Activated CD8-positive, alpha-beta T cell treated with anti-CD3 and anti-CD28 coated beads, Interleukin-2, amount 10 ng/mL, durations not matched to agents 7 days and 5 days (primary cell): ENCODE results near the gene RBM8A. TPM values are rescaled to one million over a fixed set of nuclear protein-coding genes. Genes with fewer than 3 reads are reported as not detected.

Experiments
- ATAC-seq: fragments of 150-1000 bp; cut with Tn5 transposase; one replicate; pipeline ENCODE4 v1.10.0; 2021; ENCODE audit warnings: moderate library complexity
- CTCF ChIA-PET: fragments of 350-600 bp; sonication (Branson Sonifier 250); formaldehyde crosslinking; loops from one replicate; lab custom pipeline; 2021; ENCODE audit warnings: antibody characterized with exemption; lab: Charles Lee
- POLR2A ChIA-PET: fragments of 350-600 bp; sonication (Branson Sonifier 250); formaldehyde crosslinking; loops from one replicate; lab custom pipeline; 2021; ENCODE audit warnings: antibody characterized with exemption; lab: Charles Lee
- DNase-seq: peaks from one replicate; pipeline ENCODE4 v3.0.0-alpha.2; 2020
- H3K27ac Mint-ChIP-seq: one replicate; pipeline ENCODE4 v1.8.0; 2021; ENCODE audit warnings: mild to moderate bottlenecking, mixed read lengths
- H3K27me3 Mint-ChIP-seq: one replicate; pipeline ENCODE4 v1.8.0; 2021; ENCODE audit warnings: low read depth, mixed read lengths
- H3K36me3 Mint-ChIP-seq: one replicate; pipeline ENCODE4 v1.8.0; 2021; ENCODE audit warnings: low read depth, mixed read lengths
- H3K4me1 Mint-ChIP-seq: one replicate; pipeline ENCODE4 v1.8.0; 2021; ENCODE audit warnings: low read depth, mixed read lengths
- H3K4me3 Mint-ChIP-seq: one replicate; pipeline ENCODE4 v1.8.0; 2021; ENCODE audit warnings: mild to moderate bottlenecking, mixed read lengths
- H3K9me3 Mint-ChIP-seq: one replicate; pipeline ENCODE4 v1.8.0; 2022; ENCODE audit warnings: mixed read lengths; ENCODE audit not compliant: insufficient read depth
- total RNA-seq, 2 experiments: library from RNA; stranded (reverse); gene quantifications; one replicate each; pipeline ENCODE4 v1.2.3, GENCODE V29; 2021

RBM8A gene
- total RNA-seq, 2 experiments from 2014 or later, result 202 to 204 TPM

DNA sequence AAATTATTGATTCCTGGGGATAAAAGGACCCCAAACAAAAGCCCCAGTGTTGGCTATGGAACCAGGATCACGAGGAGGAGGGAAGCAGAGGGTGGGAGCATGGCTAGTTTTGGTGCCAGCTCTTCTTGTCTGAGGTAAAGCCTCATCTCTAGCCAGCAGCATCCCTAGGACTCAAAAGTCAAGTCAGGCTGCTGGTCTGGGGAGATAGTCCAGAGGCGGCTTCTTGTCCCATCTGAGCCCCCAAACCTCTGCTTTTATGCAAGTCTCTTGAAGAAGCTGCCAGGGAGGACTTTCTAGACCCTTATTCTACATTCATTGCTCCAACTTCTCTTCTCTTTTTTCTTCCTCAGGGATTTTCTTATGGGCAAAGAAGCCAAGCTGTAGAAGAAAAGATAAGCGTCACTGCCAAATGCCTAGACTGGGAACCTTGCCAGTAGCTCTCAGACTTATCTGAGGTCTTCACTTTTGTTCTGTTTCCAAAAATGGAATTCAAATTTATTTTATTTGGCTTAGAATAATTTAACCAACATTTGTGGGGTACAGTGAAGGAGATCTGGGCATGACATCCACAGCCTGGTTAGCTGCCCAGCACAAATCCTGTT is 34.7 kb downstream of the RBM8A start:
- ATAC-seq (no peak), DNase-seq (no peak)
- ChIA-PET CTCF (interaction anchor here (0.7 to 4.7 kb wide), 29 partner anchors 9 to 139 kb away, joined by 3 to 41 read pairs (median 6); partner anchors contain the start of genes ANKRD34A, ITGA10, LIX1L and NUDT17), POLR2A (no interaction called here)
- no peaks in the 10 kb centered on the region for H3K9me3 Mint-ChIP-seq
- no peak overlapping the region for H3K4me3 Mint-ChIP-seq
- H3K4me1 Mint-ChIP-seq, result no peaks in the 10 kb centered on the region
- no peaks in the 10 kb centered on the region for H3K27me3 Mint-ChIP-seq
- H3K36me3 Mint-ChIP-seq, result no peaks in the 10 kb centered on the region
- H3K27ac Mint-ChIP-seq, result no peak overlapping the region

DNA sequence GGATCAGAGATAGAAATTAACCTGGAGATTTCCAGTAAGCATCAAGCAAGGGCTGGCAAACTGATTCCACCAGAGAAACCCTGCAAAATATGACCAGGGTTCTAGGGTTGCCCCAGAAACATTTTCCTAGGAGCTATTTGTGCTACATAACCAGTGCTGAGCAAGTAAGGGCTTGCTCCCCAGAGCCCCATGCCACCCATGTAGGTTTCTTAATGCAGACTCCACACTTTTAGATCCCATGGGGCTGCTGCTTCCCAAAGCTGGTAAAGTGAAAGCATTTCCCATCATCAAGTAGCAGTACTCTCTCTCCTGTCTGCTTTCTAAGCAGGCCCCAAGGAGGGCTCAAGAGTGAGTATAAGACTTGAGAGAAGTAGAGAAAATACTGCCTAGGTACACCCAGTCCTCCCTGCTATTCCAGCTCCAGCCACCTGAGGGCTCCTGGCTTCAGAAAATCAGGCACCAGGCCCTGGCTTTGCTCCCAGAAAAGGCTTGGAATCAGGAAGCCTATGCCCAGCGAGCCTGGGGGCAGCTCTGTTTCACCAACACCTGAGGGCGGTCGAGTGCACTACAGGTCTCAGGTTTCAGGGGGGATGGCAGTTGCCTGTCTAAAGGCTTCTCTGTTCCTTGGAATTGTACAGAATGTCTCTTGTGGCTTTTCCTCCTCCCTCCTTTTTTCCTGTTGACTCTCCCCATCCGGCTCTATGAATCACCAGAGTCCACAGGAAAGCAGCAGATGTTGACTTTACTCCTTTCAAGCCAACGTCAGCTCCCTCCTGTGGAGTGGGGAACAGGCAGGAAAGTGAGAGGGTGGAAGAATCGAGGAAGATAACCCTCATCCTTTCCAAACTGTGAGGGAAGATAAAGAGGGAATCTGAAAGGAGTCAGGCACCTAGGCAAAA is 35.4 kb downstream of the RBM8A start:
- POLR2A ChIA-PET, result interaction anchor here (0.9 to 1.2 kb wide), 2 partner anchors 19 to 32 kb away, joined by 3 read pairs; no protein-coding TSS in a partner anchor
- Mint-ChIP-seq H3K36me3 (no peaks in the 10 kb centered on the region), H3K9me3 (no peaks in the 10 kb centered on the region), H3K4me3 (no peak overlapping the region), H3K4me1 (peaks cover 1% of the 10 kb centered on the region), H3K27ac (peak overlapping the region; percentile 40), H3K27me3 (no peaks in the 10 kb centered on the region)
- peak; percentile 78 for ATAC-seq
- peak; percentile 62 for DNase-seq
- CTCF ChIA-PET, result interaction anchor here (0.8 to 4.7 kb wide), 33 partner anchors 8 to 140 kb away, joined by 3 to 41 read pairs (median 6); partner anchors contain the start of genes ANKRD34A, ITGA10, LIX1L and NUDT17

DNA sequence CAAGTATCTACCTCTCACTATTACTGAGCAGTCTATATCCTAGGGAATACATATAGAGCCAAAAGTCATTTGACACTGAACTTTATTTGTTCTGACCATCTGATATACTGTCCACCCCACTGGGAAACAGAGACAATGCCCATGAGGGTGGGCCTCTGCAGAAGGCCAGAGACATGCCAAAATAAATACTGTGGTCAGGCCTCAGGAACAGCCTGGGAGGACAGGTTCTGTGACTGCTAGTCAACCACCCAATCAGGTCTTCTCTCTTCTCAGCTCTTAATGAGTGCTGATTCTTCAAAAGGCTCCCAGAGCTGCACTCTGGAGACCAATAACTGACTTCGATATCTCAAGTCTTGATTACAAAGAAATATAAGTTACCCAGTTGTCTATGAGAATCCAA is 36.1 kb downstream of the RBM8A start:
- Mint-ChIP-seq H3K36me3 (no peaks in the 10 kb centered on the region), H3K4me3 (no peak overlapping the region), H3K27me3 (no peaks in the 10 kb centered on the region), H3K9me3 (no peaks in the 10 kb centered on the region), H3K27ac (no peak overlapping the region), H3K4me1 (peaks cover 5% of the 10 kb centered on the region)
- ChIA-PET POLR2A (interaction anchor here (0.9 to 1.2 kb wide), 2 partner anchors 20 to 32 kb away, joined by 3 read pairs; no protein-coding TSS in a partner anchor), CTCF (interaction anchor here (0.8 to 4.7 kb wide), 24 partner anchors 8 to 126 kb away, joined by 3 to 41 read pairs (median 8); partner anchors contain the start of genes ANKRD34A, ITGA10, LIX1L and NUDT17)
- no peak for DNase-seq
- ATAC-seq, result no peak

DNA sequence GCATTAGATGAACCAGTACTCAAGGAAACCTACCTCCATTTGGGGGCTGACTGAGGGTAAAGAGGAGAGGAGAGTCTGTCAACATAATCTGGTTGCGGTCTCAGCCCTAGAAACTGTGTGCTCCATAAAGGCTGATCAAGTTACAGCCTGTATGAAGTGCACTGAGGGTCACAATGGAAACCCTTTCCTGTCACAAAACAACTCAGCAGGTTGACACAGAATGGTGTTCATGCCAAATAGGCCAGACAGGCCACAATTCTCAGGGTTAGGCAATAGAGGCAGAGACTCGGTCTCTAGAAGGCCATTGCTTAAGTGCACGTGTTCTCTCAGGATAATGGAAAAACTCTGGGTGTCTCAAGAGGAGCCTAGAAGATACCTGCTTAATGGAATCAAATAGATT is 37.6 kb downstream of the RBM8A start:
- Mint-ChIP-seq H3K4me3 (no peak overlapping the region), H3K27ac (no peak overlapping the region), H3K36me3 (no peaks in the 10 kb centered on the region), H3K4me1 (peaks cover 13% of the 10 kb centered on the region), H3K9me3 (no peaks in the 10 kb centered on the region), H3K27me3 (peaks cover 7% of the 10 kb centered on the region)
- POLR2A ChIA-PET, result no interaction called here
- DNase-seq, result no peak
- no peak for ATAC-seq
- CTCF ChIA-PET, result interaction anchor here (0.7 to 4.7 kb wide), 3 partner anchors 17 to 43 kb away, joined by 3 to 41 read pairs (median 3); partner anchors contain the start of gene NUDT17

DNA sequence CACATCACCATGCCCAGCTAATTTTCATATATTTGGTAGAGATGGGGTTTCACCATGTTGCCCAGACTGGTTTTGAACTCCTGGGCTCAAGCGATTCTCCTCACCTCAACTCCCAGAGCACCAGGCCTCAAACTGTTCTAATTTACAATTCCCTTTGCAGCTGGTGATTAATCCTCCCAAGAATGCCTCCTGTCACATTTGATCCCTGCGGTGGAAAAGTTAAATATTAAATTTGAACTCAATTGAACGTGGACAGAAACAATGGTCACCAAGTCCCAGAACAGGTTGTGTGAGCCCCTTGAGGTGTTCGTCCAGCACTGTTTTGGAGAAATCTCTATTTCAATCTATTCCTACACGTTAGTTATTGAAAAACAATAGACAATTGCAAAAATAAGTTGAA is 39.7 kb downstream of the RBM8A start:
- no peak overlapping the region for H3K27ac Mint-ChIP-seq
- no peaks in the 10 kb centered on the region for H3K9me3 Mint-ChIP-seq
- DNase-seq (no peak), ATAC-seq (no peak)
- POLR2A ChIA-PET, result interaction anchor here (1.1 to 1.6 kb wide), 2 partner anchors 29 to 31 kb away, joined by 4 to 7 read pairs; partner anchors contain the start of genes PEX11B and PIAS3
- H3K36me3 Mint-ChIP-seq, result no peaks in the 10 kb centered on the region
- H3K4me1 Mint-ChIP-seq, result peaks cover 14% of the 10 kb centered on the region
- CTCF ChIA-PET, result interaction anchor here (1.4 to 6.2 kb wide), 2 partner anchors 29 to 41 kb away, joined by 3 to 49 read pairs; partner anchors contain the start of genes NUDT17 and PIAS3
- H3K27me3 Mint-ChIP-seq, result peaks cover 24% of the 10 kb centered on the region
- no peak overlapping the region for H3K4me3 Mint-ChIP-seq

DNA sequence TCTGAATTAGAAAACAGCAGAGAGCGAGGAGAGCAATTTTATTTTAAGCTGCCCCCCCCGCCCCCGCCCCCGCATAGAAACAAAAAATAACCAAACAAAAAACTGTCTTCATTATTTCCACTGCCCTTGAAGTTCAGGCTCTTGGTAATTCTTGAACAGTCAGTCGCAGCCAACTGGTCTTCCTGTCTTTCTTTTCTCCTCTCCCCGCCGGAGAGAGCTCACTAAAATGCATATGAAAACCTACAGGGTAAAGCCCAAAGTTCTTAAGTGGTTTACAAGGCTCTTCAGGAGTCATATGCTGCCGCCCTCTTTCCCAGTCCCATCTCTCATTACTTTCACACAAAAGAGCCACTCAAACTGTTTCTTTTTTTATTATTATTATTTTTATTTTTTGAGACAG is 40.5 kb downstream of the RBM8A start:
- Mint-ChIP-seq H3K9me3 (no peaks in the 10 kb centered on the region), H3K27me3 (peaks cover 26% of the 10 kb centered on the region), H3K4me1 (peaks cover 14% of the 10 kb centered on the region), H3K4me3 (peak overlapping the region; percentile 54), H3K36me3 (no peaks in the 10 kb centered on the region), H3K27ac (peak overlapping the region; percentile 2)
- ATAC-seq, result no peak
- POLR2A ChIA-PET, result interaction anchor here (1.6 kb wide), 1 partner anchor 28 kb away, joined by 7 read pairs; the partner anchor contains the start of gene PIAS3
- no peak for DNase-seq
- CTCF ChIA-PET, result interaction anchor here (1.4 to 6.2 kb wide), 2 partner anchors 28 to 40 kb away, joined by 3 to 49 read pairs; partner anchors contain the start of genes NUDT17 and PIAS3

DNA sequence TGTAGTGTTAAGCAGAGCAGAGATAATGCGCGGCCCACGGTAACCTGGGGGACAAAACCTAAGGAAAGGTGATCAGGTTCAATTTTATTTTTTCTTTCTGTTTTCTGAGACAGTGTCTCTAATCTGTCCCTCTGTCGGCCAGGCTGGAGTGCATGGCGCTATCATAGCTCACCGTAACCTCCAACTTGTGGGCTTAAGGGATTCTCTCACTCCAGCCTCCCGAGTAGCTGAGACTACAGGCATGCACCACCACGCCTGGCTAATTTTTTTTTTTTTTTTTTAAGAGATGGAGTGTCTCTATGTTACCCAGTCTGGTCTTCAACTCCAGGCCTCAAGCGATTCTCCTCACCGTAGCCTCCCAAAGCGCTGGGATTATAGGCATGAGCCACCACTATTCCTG is 40.9 kb downstream of the RBM8A start:
- DNase-seq (no peak), ATAC-seq (no peak)
- Mint-ChIP-seq H3K27me3 (peaks cover 28% of the 10 kb centered on the region), H3K27ac (no peak overlapping the region), H3K9me3 (no peaks in the 10 kb centered on the region), H3K4me1 (peaks cover 14% of the 10 kb centered on the region), H3K4me3 (peak overlapping the region; percentile 81), H3K36me3 (no peaks in the 10 kb centered on the region)
- ChIA-PET POLR2A (interaction anchor here (1.6 kb wide), 1 partner anchor 28 kb away, joined by 7 read pairs; the partner anchor contains the start of gene PIAS3), CTCF (interaction anchor here (1.2 to 6.2 kb wide), 3 partner anchors 15 to 40 kb away, joined by 3 to 49 read pairs (median 3); partner anchors contain the start of genes NUDT17 and PIAS3)

DNA sequence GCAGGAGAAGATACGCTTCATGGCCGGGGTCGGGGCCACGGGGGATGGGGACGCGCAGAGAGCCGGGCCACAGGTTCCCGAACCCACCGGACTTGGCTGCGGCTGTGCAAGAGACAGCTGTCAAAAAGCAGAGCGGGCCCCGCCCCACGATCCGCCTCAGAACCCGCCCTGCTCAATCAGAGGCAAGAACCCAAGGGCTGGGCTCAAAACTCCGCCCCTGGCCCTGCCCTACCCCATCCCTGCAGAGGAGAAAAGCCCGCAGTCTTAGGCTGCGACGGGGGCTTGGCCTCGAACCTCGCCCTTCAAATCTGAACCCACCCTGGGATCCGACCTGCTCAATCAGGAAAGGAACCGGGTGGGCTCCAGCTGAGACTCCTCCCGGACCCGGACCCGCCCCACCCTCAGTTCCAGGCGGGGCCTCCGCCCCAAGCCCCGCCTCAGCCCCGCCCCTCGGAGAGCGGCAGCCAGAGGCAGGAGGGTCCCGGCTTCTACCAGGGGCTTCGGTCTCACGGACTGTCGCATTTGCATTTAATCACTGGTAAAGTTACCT is 41.5 kb downstream of the RBM8A start, which contains the start of gene ANKRD35:
Gene ANKRD35, minus strand, starts transcription at position 129 of the 550 bp plus-strand sequence. Its CDS starts 108 bp downstream, at position 21.
- ChIA-PET POLR2A (interaction anchor here (1.0 kb wide), 1 partner anchor 12 kb away, joined by 3 read pairs; no protein-coding TSS in a partner anchor), CTCF (interaction anchor here (1.2 to 6.2 kb wide), 4 partner anchors 14 to 39 kb away, joined by 3 to 49 read pairs (median 7); partner anchors contain the start of genes NUDT17 and PIAS3)
- Mint-ChIP-seq H3K9me3 (no peaks in the 10 kb centered on the region), H3K4me1 (peaks cover 14% of the 10 kb centered on the region), H3K4me3 (peak within 1 kb of the TSS; percentile 81), H3K27me3 (peaks cover 31% of the 10 kb centered on the region), H3K27ac (no peak within 1 kb of the TSS), H3K36me3 (no peaks in the 10 kb centered on the region)
- peak; percentile 100 for ATAC-seq
- DNase-seq, result peak; percentile 94

DNA sequence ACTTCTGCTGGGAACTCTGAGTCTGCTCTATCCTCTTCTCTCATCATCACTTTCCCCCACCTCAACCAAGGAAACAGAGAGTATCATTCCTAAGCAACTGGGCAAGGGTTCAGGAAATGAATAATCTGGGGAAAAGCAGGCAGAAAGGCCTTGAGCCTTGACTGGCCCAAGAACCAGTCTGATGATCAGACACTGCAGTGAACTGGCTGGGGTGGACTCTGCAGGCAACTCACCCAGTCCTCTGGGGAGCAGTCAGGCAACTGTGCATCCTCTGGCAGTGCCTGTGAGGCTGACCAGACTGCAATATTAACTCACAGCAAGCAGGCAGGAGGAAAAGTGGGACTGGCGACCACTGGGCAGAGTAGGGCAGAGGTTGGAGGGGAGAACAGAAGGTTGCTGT is 42.6 kb downstream of the RBM8A start:
- no peak overlapping the region for H3K27ac Mint-ChIP-seq
- POLR2A ChIA-PET, result interaction anchor here (1.0 kb wide), 1 partner anchor 11 kb away, joined by 3 read pairs; no protein-coding TSS in a partner anchor
- H3K4me3 Mint-ChIP-seq, result peak overlapping the region; percentile 81
- ATAC-seq (no peak), DNase-seq (no peak)
- CTCF ChIA-PET, result interaction anchor here (1.3 to 6.2 kb wide), 2 partner anchors 26 to 38 kb away, joined by 8 to 49 read pairs; partner anchors contain the start of genes NUDT17 and PIAS3
- H3K27me3 Mint-ChIP-seq, result peaks cover 31% of the 10 kb centered on the region
- H3K36me3 Mint-ChIP-seq, result no peaks in the 10 kb centered on the region
- no peaks in the 10 kb centered on the region for H3K9me3 Mint-ChIP-seq
- H3K4me1 Mint-ChIP-seq, result peaks cover 14% of the 10 kb centered on the region

DNA sequence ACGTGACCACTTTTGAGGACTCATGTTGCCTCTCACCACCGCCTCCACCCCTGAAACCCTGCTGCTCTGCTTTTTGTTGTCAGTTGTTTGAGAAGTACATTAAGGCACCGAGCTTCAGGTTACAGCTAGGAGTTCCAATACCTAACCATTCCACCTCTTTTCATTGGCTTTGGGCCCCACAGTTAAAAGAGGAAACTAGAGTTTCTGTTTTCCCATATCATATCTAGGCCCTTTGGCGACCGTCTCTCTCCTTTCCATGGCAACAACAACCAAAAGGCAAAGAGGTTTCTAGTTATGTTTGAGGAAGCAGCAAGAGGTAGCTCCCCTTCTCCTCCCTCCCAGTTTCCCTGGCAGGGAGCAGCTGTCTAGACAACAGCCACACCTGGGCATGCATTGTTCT is 47.5 kb downstream of the RBM8A start:
- Mint-ChIP-seq H3K4me1 (peaks cover 1% of the 10 kb centered on the region), H3K9me3 (no peaks in the 10 kb centered on the region), H3K4me3 (no peak overlapping the region), H3K36me3 (no peaks in the 10 kb centered on the region), H3K27me3 (peaks cover 32% of the 10 kb centered on the region), H3K27ac (no peak overlapping the region)
- ChIA-PET CTCF (interaction anchor here (1.1 to 3.7 kb wide), 6 partner anchors 8 to 34 kb away, joined by 3 to 26 read pairs (median 12); partner anchors contain the start of genes ITGA10, NUDT17 and PIAS3), POLR2A (interaction anchor here (0.6 kb wide), 1 partner anchor 154 kb away, joined by 4 read pairs; no protein-coding TSS in a partner anchor)
- ATAC-seq, result no peak
- no peak for DNase-seq
